Cerebellar nuclear complex (tissue), 1 donor: ENCODE measurements around the gene WTIP.
"Not testable (repeated sequence)": the region's sequence is repeated elsewhere in the genome, so short reads cannot be mapped to it uniquely, and the experiment has no call there.

ENCODE experiments used
- DNase-seq, 2 experiments: peaks; one replicate each; lab custom pipeline; 2025; lab: John Stamatoyannopoulos, UW

Gene WTIP

GRCh38 chr19:34480971-34481841 is at the start of gene WTIP:
TSS of gene WTIP (plus strand) at chr19:34481758. CDS start at chr19:34481975, 217 bp downstream.
- no peak for DNase-seq

DNA sequence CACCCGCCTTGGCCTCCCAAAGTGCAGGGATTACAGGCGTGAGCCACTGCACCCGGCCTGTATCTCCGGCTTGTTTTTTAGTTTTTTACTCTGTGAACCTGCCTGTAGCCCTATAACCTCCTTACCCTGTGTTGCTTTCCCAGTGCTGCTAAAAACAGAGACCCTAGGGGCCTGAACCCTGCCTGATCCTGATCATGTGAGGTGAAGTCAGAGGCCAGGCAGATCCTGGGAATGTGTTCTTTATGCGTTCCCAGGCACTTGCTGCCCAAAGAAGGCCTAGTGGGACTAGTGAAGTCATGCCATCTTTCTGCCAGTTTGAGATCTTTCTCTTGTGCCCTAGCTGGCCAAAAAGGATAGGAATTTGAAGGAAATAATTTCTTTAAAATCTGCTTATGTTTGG is 48.8 kb upstream of the WTIP start:
- no peak for DNase-seq

DNA sequence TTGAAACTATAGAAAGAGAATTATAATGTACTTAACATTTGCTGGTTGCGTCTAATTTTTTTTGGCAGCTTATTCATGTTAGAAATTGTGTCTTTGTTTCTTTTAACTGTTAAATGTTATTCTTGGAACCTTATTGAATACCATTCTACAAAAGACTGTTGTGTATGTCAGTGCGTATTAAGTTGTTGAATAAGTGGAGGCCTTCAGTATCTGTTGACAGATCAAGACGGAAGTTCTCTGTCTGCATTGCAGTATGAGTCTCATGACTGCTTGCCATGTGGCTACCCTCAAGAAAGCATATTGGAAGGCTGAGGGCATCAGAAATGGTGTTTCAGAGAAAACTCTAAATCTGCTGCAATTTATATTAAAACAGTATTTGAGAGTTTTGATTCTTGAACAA is 44.8 kb upstream of the WTIP start:
- no peak for DNase-seq

DNA sequence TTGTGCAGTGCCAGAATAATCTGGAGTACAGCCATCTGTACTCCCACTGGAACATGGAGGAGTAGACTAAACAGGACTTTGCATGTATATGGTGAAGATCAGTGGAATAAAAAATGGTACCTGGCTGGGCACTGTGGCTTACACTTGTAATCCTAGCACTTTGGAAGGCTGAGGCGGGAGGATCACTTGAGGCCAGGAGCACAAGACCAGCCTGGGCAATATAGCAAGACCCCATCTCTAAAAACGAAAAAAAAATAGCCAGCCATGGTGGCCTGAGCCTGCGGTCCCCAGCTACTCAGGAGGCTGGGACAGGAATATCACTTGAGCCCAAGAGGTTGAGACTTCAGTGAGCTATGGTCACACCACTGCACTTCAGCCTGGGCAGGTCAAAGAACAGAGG is 33.4 kb upstream of the WTIP start:
- DNase-seq: no peak

GRCh38 chr19:34452723-34453122 is 28.8 kb upstream of the WTIP start:
- DNase-seq: no peak

DNA sequence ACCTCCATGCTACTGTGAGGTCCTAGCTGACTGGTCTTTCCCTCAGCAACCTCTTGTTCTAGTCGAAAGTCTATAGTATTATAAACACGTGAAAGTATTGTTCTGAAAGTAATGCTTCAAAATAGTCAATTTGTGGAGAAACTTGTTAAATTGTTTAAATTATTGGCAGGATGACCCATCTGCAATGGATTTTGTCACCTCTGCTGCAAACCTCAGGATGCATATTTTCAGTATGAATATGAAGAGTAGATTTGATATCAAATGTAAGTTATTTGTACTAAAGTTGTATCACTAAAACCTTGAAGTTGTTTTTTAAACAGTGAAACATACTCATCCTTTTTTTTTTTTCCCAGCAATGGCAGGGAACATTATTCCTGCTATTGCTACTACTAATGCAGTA is 27.5 kb upstream of the WTIP start:
- DNase-seq: no peak

DNA sequence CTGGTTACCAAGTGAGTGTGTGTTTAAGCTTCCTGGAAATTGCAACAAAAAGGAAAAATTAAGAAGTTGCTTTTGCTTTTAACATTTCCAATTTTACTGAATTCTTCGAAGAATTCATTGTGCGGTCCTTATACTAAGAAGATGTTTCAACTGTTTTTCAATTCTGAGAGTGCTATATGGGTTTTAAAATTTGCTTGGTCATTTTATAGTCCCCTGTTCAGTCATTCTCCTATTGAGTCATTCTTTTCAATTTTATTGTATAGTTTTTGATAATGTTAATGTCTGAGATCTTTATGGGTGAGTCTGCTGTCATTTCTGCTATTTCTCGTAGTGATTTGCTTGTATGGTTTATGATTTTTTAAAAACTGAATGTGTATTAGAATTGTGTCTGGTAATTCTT is 26.9 kb upstream of the WTIP start:
- no peak for DNase-seq

DNA sequence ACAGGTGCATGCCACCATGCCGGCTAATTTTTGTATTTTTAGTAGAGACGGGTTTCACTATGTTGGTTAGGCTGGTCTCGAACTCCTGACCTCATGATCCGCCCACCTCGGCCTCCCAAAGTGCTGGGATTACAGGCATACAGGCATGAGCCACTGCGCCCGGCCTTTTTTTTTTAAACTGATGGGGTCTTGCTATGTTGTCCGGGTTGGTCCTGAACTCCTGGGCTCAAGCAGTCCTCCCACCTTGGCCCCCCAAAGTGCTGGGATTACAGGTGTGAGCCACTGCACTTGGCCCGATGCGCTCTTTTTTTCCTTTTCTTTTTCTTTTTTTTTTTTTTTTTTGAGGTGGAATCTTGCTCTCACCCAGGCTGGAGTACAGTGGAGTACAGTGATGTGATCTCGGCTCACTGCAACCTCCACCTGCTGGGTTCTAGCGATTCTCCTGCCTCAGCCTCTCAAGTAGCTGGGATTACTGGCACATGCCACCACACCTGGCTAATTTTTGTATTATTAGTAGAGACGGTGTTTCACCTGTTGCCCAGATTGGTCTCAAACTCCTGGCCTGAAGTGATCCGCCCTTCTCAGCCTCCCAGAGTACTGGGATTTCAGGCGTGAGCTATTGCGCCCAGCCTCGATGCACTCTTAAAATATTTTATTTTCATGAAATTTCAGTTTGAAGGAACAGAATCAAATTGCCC is 25.6 kb upstream of the WTIP start:
- DNase-seq: not testable (repeated sequence)

DNA sequence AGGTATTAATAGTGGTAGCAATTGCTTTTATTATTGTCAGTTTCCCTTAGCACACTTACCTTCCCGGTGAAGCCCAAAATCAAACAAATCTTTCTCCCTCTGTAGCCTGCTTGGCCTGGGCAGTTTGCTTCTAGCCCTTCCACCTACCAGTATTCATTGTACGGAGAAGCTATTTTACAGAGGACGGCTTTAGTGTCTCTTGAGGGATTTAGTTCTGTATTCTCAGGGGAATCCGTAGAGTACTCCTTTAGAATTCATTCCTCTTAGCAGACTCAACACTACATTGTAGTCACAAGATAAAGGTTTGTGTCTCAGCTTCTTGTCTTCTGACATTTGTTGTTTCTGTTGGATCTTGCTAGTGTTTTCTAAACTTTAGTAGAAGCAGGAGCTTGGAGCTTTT is 24.1 kb upstream of the WTIP start:
- no peak for DNase-seq

GRCh38 chr19:34458677-34459076 is 22.9 kb upstream of the WTIP start:
- no peak for DNase-seq

GRCh38 chr19:34459614-34460013 is 21.9 kb upstream of the WTIP start:
- DNase-seq: no peak

- no peak for DNase-seq
These were observed 20.0 kb upstream of the WTIP start for GRCh38 chr19:34461375-34462100.

DNA sequence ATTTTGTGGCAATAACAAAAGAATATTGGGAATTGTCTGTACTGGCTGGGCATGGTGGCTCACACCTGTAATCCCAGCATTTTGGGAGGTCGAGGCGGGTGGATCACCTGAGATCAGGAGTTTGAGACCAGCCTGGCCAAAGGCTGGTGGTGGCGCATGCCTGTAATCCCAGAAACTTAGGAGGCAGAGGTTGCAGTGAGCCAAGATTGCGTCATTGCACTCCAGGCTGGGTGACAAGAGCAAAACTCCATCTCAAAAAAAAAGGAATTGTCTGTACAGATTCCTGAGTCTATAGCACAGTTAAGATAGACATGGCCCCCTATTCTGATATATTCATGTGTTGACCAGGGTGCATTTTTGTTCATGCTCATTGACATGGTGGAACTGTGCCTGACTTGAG is 16.8 kb upstream of the WTIP start:
- not testable (repeated sequence) for DNase-seq

DNA sequence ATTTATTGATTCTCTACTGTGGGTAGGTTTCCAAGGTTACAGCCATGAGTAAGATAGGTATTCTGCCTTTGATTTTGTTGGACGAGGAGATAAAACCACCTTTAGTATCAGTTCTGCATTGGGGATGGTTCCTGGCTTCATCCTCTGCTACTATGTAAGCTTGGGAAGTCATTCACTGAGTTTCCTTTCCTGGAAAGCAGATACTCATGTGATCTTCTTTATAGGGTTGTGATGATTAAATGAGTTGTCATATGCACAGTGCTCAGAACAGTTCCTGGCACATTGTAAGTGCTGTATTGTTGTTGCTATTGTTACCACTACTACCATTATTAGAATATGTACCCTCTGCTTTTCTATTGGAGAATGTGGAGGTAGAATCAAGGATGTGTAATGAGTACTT is 13.1 kb upstream of the WTIP start:
- no peak for DNase-seq

GRCh38 chr19:34469026-34469425 is 12.5 kb upstream of the WTIP start:
- not testable (repeated sequence) for DNase-seq

- no peak for DNase-seq
These were observed 9.5 kb upstream of the WTIP start for GRCh38 chr19:34471906-34472700.

GRCh38 chr19:34474233-34474989 is 7.1 kb upstream of the WTIP start:
- no peak for DNase-seq

GRCh38 chr19:34475026-34475974 is 6.3 kb upstream of the WTIP start:
- no peak for DNase-seq

- DNase-seq: no peak
These were observed 5.5 kb upstream of the WTIP start for GRCh38 chr19:34475975-34476594.
